GM19395 (cell line): Measurements from ENCODE around the gene GGT5.
A peak's percentile ranks its signal among the peaks of the same experiment; 100 is the strongest.
"Not testable (repeated sequence)": the region's sequence is repeated elsewhere in the genome, so short reads cannot be mapped to it uniquely, and the experiment has no call there.

ENCODE experiments used
- ATAC-seq: cut with Tn5 transposase; IDR thresholded peaks from one replicate; pipeline ENCODE4 v1.9.1; 2021; ENCODE audit warnings: mild to moderate bottlenecking, moderate library complexity; ENCODE audit not compliant: unreplicated experiment

Gene GGT5

GRCh38 chr22:24245030-24245431 is at the start of gene GGT5:
GGT5 (minus strand) TSS chr22:24245082; CDS start chr22:24244725, 357 bp downstream.
- not testable (repeated sequence) for ATAC-seq

- ATAC-seq = not testable (repeated sequence)
These were observed 47.4 kb upstream of the GGT5 start for GRCh38 chr22:24292202-24292830.

GRCh38 chr22:24291515-24292201 is 46.8 kb upstream of the GGT5 start:
- no peak for ATAC-seq

GRCh38 chr22:24290459-24290858 is 45.6 kb upstream of the GGT5 start:
- ATAC-seq = no peak

- no peak for ATAC-seq
These were observed 44.9 kb upstream of the GGT5 start for GRCh38 chr22:24289741-24290163.

GRCh38 chr22:24289114-24289513 is 44.2 kb upstream of the GGT5 start:
- ATAC-seq = no peak

GRCh38 chr22:24287801-24288200 is 42.9 kb upstream of the GGT5 start:
- not testable (repeated sequence) for ATAC-seq

- ATAC-seq = not testable (repeated sequence)
These were observed 42.3 kb upstream of the GGT5 start for GRCh38 chr22:24287212-24287611.

GRCh38 chr22:24285245-24285644 is 40.4 kb upstream of the GGT5 start:
- no peak for ATAC-seq

GRCh38 chr22:24284747-24285203 is 39.9 kb upstream of the GGT5 start:
- no peak for ATAC-seq

GRCh38 chr22:24282401-24282800 is 37.5 kb upstream of the GGT5 start:
- no peak for ATAC-seq

- not testable (repeated sequence) for ATAC-seq
These were observed 35.5 kb upstream of the GGT5 start for GRCh38 chr22:24280363-24280762.

- not testable (repeated sequence) for ATAC-seq
These were observed 30.0 kb upstream of the GGT5 start for GRCh38 chr22:24274696-24275405.

GRCh38 chr22:24273906-24274305 is 29.0 kb upstream of the GGT5 start:
- not testable (repeated sequence) for ATAC-seq

- not testable (repeated sequence) for ATAC-seq
These were observed 28.1 kb upstream of the GGT5 start for GRCh38 chr22:24273031-24273430.

GRCh38 chr22:24271386-24271854 is 26.5 kb upstream of the GGT5 start:
- ATAC-seq = no peak

- peak; percentile 77 for ATAC-seq
These were observed 25.9 kb upstream of the GGT5 start, which contains the start of gene SPECC1L for GRCh38 chr22:24270556-24271385. SPECC1L (plus strand) TSS chr22:24270831; CDS start chr22:24302232, 31,401 bp downstream.

GRCh38 chr22:24266495-24266894 is 21.6 kb upstream of the GGT5 start:
- ATAC-seq = not testable (repeated sequence)

GRCh38 chr22:24265734-24266133 is 20.9 kb upstream of the GGT5 start:
- ATAC-seq = no peak

- not testable (repeated sequence) for ATAC-seq
These were observed 19.5 kb upstream of the GGT5 start for GRCh38 chr22:24264329-24264896.
